GM23338 (cell line): ENCODE measurements around the gene ZNF552. TPM values are rescaled to one million over a fixed set of nuclear protein-coding genes. Genes with fewer than 3 reads are reported as not detected.

Experiments used
- ATAC-seq: fragments of 200-7000 bp; cut with Tn5 transposase; 3 replicates; pipeline ENCODE4 v1.9.1; 2020
- DNase-seq: peaks from one replicate; pipeline ENCODE4 v3.0.0-alpha.2; 2015; ENCODE audit warnings: low spot score
- H2AFZ ChIP-seq: fragments of 200-600 bp; sonication (generic); 2 replicates; pipeline ENCODE4 v1.8.0; 2016; ENCODE audit warnings: antibody characterized with exemption, mild to moderate bottlenecking, moderate library complexity
- H3F3A ChIP-seq: fragments of 200-600 bp; sonication (generic); replicated peaks from 2 replicates; pipeline ENCODE4 v1.8.0; 2017; ENCODE audit warnings: antibody characterized with exemption, mixed run types, low read depth
- H3K27ac ChIP-seq: fragments of 200-600 bp; sonication (generic); 2 replicates; pipeline ENCODE4 v1.6.1; 2016; ENCODE audit warnings: low read depth
- H3K27me3 ChIP-seq: fragments of 200-600 bp; sonication (generic); 2 replicates; pipeline ENCODE4 v1.8.0; 2016; ENCODE audit warnings: mild to moderate bottlenecking, mixed run types, moderate library complexity; ENCODE audit not compliant: insufficient read depth
- H3K36me3 ChIP-seq: fragments of 200-600 bp; sonication (generic); 2 replicates; pipeline ENCODE4 v1.8.0; 2016; ENCODE audit warnings: mild to moderate bottlenecking; ENCODE audit not compliant: insufficient read depth
- H3K4me1 ChIP-seq: fragments of 200-600 bp; sonication (generic); 2 replicates; pipeline ENCODE4 v1.8.0; 2016; ENCODE audit warnings: mild to moderate bottlenecking, moderate library complexity; ENCODE audit not compliant: insufficient read depth
- H3K4me2 ChIP-seq: fragments of 200-600 bp; sonication (generic); 2 replicates; pipeline ENCODE4 v1.7.1; 2017; ENCODE audit warnings: mixed run types
- H3K4me3 ChIP-seq: fragments of 200-600 bp; sonication (generic); 2 replicates; pipeline ENCODE4 v1.6.1; 2016; ENCODE audit warnings: mixed run types
- H3K79me2 ChIP-seq: fragments of 200-600 bp; sonication (generic); replicated peaks from 2 replicates; pipeline ENCODE4 v1.8.0; 2017; ENCODE audit warnings: mild to moderate bottlenecking; ENCODE audit not compliant: insufficient read depth
- H3K9me2 ChIP-seq: fragments of 200-600 bp; sonication (generic); 2 replicates; pipeline ENCODE4 v1.8.0; 2017; ENCODE audit not compliant: insufficient read depth
- H4K20me1 ChIP-seq: fragments of 200-600 bp; sonication (generic); replicated peaks from 2 replicates; pipeline ENCODE4 v1.8.0; 2017; ENCODE audit warnings: mild to moderate bottlenecking; ENCODE audit not compliant: insufficient read depth
- H3K27ac Mint-ChIP-seq: 2 replicates; pipeline ENCODE4 v1.8.0; 2020; ENCODE audit warnings: inconsistent platforms, mild to moderate bottlenecking, moderate library complexity, mixed read lengths
- H3K27me3 Mint-ChIP-seq: 3 replicates; pipeline ENCODE4 v1.8.0; 2022; ENCODE audit warnings: low read depth, mild to moderate bottlenecking, moderate library complexity, mixed read lengths, inconsistent platforms; ENCODE audit not compliant: insufficient read depth, poor library complexity
- H3K36me3 Mint-ChIP-seq: 3 replicates; pipeline ENCODE4 v1.8.0; 2021; ENCODE audit warnings: low read depth, mild to moderate bottlenecking, inconsistent platforms, moderate library complexity, mixed read lengths
- H3K4me1 Mint-ChIP-seq: 3 replicates; pipeline ENCODE4 v1.8.0; 2020; ENCODE audit warnings: mild to moderate bottlenecking, inconsistent platforms, mixed read lengths
- H3K4me3 Mint-ChIP-seq: 3 replicates; pipeline ENCODE4 v1.8.0; 2021; ENCODE audit warnings: moderate library complexity, mild to moderate bottlenecking, inconsistent platforms, mixed read lengths
- H3K9me3 Mint-ChIP-seq: 3 replicates; pipeline ENCODE4 v1.8.0; 2020; ENCODE audit warnings: moderate library complexity, mild to moderate bottlenecking, inconsistent platforms, mixed read lengths
- CREB1 ChIP-seq: fragments of 250-450 bp; sonication (Bioruptor Pico); IDR thresholded peaks from 2 replicates; pipeline ENCODE4 v1.5.0; 2020; ENCODE audit warnings: low read depth, mild to moderate bottlenecking, moderate library complexity
- NANOG ChIP-seq: IDR thresholded peaks from 2 replicates; pipeline ENCODE4 v1.6.1; 2016; ENCODE audit warnings: antibody characterized with exemption, borderline replicate concordance
- POLR2AphosphoS5 ChIP-seq: IDR thresholded peaks from 2 replicates; pipeline ENCODE4 v1.6.1; 2016; ENCODE audit warnings: antibody characterized with exemption, low read depth
- REST ChIP-seq: IDR thresholded peaks from one replicate; pipeline ENCODE4 v1.6.1; 2018; ENCODE audit warnings: antibody characterized with exemption; ENCODE audit not compliant: unreplicated experiment
- STAT1 ChIP-seq: IDR thresholded peaks from one replicate; pipeline ENCODE4 v1.6.1; 2016; ENCODE audit warnings: antibody characterized with exemption; ENCODE audit not compliant: unreplicated experiment
- ZNF114 ChIP-seq: fragments of 250-450 bp; sonication (Bioruptor Pico); IDR thresholded peaks from 2 replicates; pipeline ENCODE4 v1.5.0; 2020; ENCODE audit warnings: mild to moderate bottlenecking, moderate library complexity
- ZNF462 ChIP-seq: fragments of 250-450 bp; sonication (Bioruptor Pico); IDR thresholded peaks from 2 replicates; pipeline ENCODE4 v1.5.0; 2020; ENCODE audit warnings: mild to moderate bottlenecking, moderate library complexity
- polyA plus RNA-seq: library from polyadenylated mRNA; unstranded; fragments of >200 nt; fragmentation: Nextera tagmentation; extraction: Ambion mirVana; gene quantifications from 2 replicates; pipeline ENCODE4 v1.2.1, GENCODE V29; 2016
- total RNA-seq: library from RNA; depleted of rRNA; stranded (reverse); fragments of >200 nt; shearing (Covaris generic); gene quantifications from 2 replicates; pipeline ENCODE4 v1.2.3, GENCODE V29; 2014

Gene ZNF552
- total and polyA plus RNA-seq, 2 experiments from 2014 or later: 11.7 to 15.7 TPM

GRCh38 chr19:57789288-57789687, 25.4 kb downstream of the ZNF552 start:
- Histone ChIP-seq H3F3A (0 out of 2 replicates have a peak, but pooled peaks cover 3% of the 10 kb centered on the region), H2AFZ (no peak overlapping the region), H3K27me3 (no peaks in the 10 kb centered on the region), H3K4me2 (no peak overlapping the region), H3K9me2 (no peaks in the 10 kb centered on the region), H3K27ac (no peak overlapping the region), H3K4me1 (no peaks in the 10 kb centered on the region), H3K79me2 (peaks cover 11% of the 10 kb centered on the region), H3K4me3 (no peak overlapping the region), H3K36me3 (no peaks in the 10 kb centered on the region), H4K20me1 (no peaks in the 10 kb centered on the region; the same call in 1 of the 2 replicates)
- Mint-ChIP-seq H3K36me3 (peaks cover 22% of the 10 kb centered on the region), H3K27ac (no peak overlapping the region), H3K4me1 (peaks cover 11% of the 10 kb centered on the region), H3K9me3 (no peaks in the 10 kb centered on the region), H3K27me3 (peaks cover 9% of the 10 kb centered on the region), H3K4me3 (no peak overlapping the region)
- DNase-seq: no peak
- ATAC-seq: no peak
- no peak for TF ChIP-seq POLR2AphosphoS5
- no peak for TF ChIP-seq ZNF114
- TF ChIP-seq ZNF462 (CRISPR knock-in tag): no peak
- TF ChIP-seq CREB1 (CRISPR knock-in tag): no peak
- TF ChIP-seq REST: no peak
- TF ChIP-seq STAT1: no peak
- no peak for TF ChIP-seq NANOG
